SK-N-SH (cell line): ENCODE measurements around the gene RNF149. TPM values are rescaled to one million over a fixed set of nuclear protein-coding genes. Genes with fewer than 3 reads are reported as not detected.
"Not testable (repeated sequence)": the region's sequence is repeated elsewhere in the genome, so short reads cannot be mapped to it uniquely, and the experiment has no call there.

ENCODE experiments used
- CTCF ChIA-PET: fragments of 300-600, 350-600 bp; formaldehyde crosslinking; extraction: SDS; loops from one replicate; lab custom pipeline; 2021; lab: Yijun Ruan, JAX
- POLR2A ChIA-PET: fragments of 350-600 bp; sonication (Branson Sonifier 250); formaldehyde crosslinking; extraction: SDS; loops from one replicate; lab custom pipeline; 2020; ENCODE audit warnings: antibody characterized with exemption, inconsistent platforms; lab: Yijun Ruan, JAX
- DNase-seq: peaks from one replicate; pipeline ENCODE4 v3.0.0; 2012
- H2AFZ ChIP-seq: fragments of 200-600 bp; sonication (generic); 2 replicates; pipeline ENCODE4 v1.8.1; 2016; ENCODE audit warnings: antibody characterized with exemption, mild to moderate bottlenecking, low read depth
- H3F3A ChIP-seq: fragments of 200-600 bp; sonication (generic); replicated peaks from 2 replicates; pipeline ENCODE3; 2016; ENCODE audit warnings: antibody characterized with exemption, mild to moderate bottlenecking; ENCODE audit not compliant: insufficient read depth
- H3K27ac ChIP-seq, 2 experiments: fragments of 200-500 bp in 1 of 2; fragments of 200-600 bp in 1 of 2; sonication (Bioruptor generic) in 1 of 2; sonication (generic), shearing (Covaris generic) in 1 of 2; 2 replicates each; pipeline versions ENCODE4 v1.5.1 to v1.6.1; 2014 to 2016; ENCODE audit warnings: low read depth in 2 of 2, inconsistent platforms in 1 of 2, low read length in 1 of 2, mild to moderate bottlenecking in 1 of 2, mixed read lengths in 1 of 2
- H3K27me3 ChIP-seq: fragments of 200-600 bp; sonication (generic), shearing (Covaris generic); 2 replicates; pipeline ENCODE4 v1.6.1; 2016; ENCODE audit warnings: mixed run types; ENCODE audit not compliant: insufficient read depth
- H3K36me3 ChIP-seq, 2 experiments: fragments of 200-500 bp in 1 of 2; fragments of 200-600 bp in 1 of 2; sonication (Bioruptor generic) in 1 of 2; sonication (generic) in 1 of 2; replicated peaks in 1 of 2; 2 replicates each; pipeline versions ENCODE3 to v1.5.1; 2014 to 2016; ENCODE audit warnings: low read length in 1 of 2, mild to moderate bottlenecking in 1 of 2; ENCODE audit not compliant: insufficient read depth in 2 of 2, control insufficient read depth in 1 of 2
- H3K4me1 ChIP-seq, 2 experiments: fragments of 200-500 bp in 1 of 2; fragments of 200-600 bp in 1 of 2; sonication (Bioruptor generic) in 1 of 2; sonication (generic), shearing (Covaris generic) in 1 of 2; 2 replicates each; pipeline versions ENCODE4 v1.5.1 to v1.6.1; 2014 to 2016; ENCODE audit warnings: low read depth in 1 of 2, low read length in 1 of 2, mixed run types in 1 of 2; ENCODE audit not compliant: insufficient read depth in 2 of 2, control insufficient read depth in 1 of 2
- H3K4me2 ChIP-seq: fragments of 200-600 bp; sonication (generic), shearing (Covaris generic); 2 replicates; pipeline ENCODE4 v1.6.1; 2017; ENCODE audit warnings: mixed run types
- H3K4me3 ChIP-seq, 2 experiments: fragments of 200-500 bp in 1 of 2; fragments of 200-600 bp in 1 of 2; sonication (Bioruptor generic) in 1 of 2; sonication (generic), shearing (Covaris generic) in 1 of 2; 2 replicates each; pipeline versions ENCODE4 v1.5.1 to v1.8.1; 2014 to 2016; ENCODE audit warnings: low read depth in 2 of 2, inconsistent platforms in 1 of 2, low read length in 1 of 2, mild to moderate bottlenecking in 1 of 2, mixed read lengths in 1 of 2, moderate library complexity in 1 of 2
- H3K79me2 ChIP-seq: fragments of 200-600 bp; sonication (generic); 2 replicates; pipeline ENCODE4 v1.8.1; 2017; ENCODE audit warnings: mild to moderate bottlenecking; ENCODE audit not compliant: insufficient read depth
- H3K9ac ChIP-seq: fragments of 200-600 bp; sonication (generic); 2 replicates; pipeline ENCODE4 v1.6.1; 2017; ENCODE audit warnings: mixed run types
- H3K9me2 ChIP-seq: fragments of 200-600 bp; sonication (generic); 2 replicates; pipeline ENCODE4 v1.6.1; 2017; ENCODE audit warnings: mixed run types
- H3K9me3 ChIP-seq: fragments of 200-600 bp; sonication (generic); 2 replicates; pipeline ENCODE4 v1.6.1; 2017; ENCODE audit warnings: mixed run types, mild to moderate bottlenecking, moderate library complexity
- H4K20me1 ChIP-seq: fragments of 200-600 bp; sonication (generic); 2 replicates; pipeline ENCODE4 v1.6.1; 2017; ENCODE audit warnings: mild to moderate bottlenecking, mixed run types; ENCODE audit not compliant: insufficient read depth
- FOXJ3 ChIP-seq: sonication (generic); formaldehyde crosslinking; IDR thresholded peaks from 2 replicates; pipeline ENCODE4 v1.5.1; 2020; ENCODE audit warnings: mild to moderate bottlenecking, missing genetic modification reagents
- GABPA ChIP-seq: IDR thresholded peaks from 2 replicates; pipeline ENCODE4 v1.4.0; 2012; ENCODE audit warnings: low read depth, mild to moderate bottlenecking
- NFIC ChIP-seq: IDR thresholded peaks from 2 replicates; pipeline ENCODE4 v1.4.0; 2012; ENCODE audit warnings: borderline replicate concordance
- NRF1 ChIP-seq: IDR thresholded peaks from 2 replicates; pipeline ENCODE4 v1.6.1; 2012; ENCODE audit warnings: low read depth, mild to moderate bottlenecking, low read length
- POLR2AphosphoS5 ChIP-seq: IDR thresholded peaks from 2 replicates; pipeline ENCODE4 v1.6.1; 2012; ENCODE audit warnings: low read depth, low read length
- RAD21 ChIP-seq: IDR thresholded peaks from 2 replicates; pipeline ENCODE4 v1.6.1; 2012; ENCODE audit warnings: mild to moderate bottlenecking, low read length
- SMC3 ChIP-seq: IDR thresholded peaks from 2 replicates; pipeline ENCODE4 v1.6.1; 2012; ENCODE audit warnings: low read depth, low read length, improper control_type of control experiment
- TCF12 ChIP-seq: IDR thresholded peaks from 2 replicates; pipeline ENCODE4 v1.4.0; 2012
- YY1 ChIP-seq: IDR thresholded peaks from 2 replicates; pipeline ENCODE4 v1.4.0; 2012; ENCODE audit warnings: low read depth, mild to moderate bottlenecking
- WGBS: methylation state at CpG from one replicate; pipeline ENCODE4 v1.1.6; 2017; ENCODE audit warnings: low lambda C conversion rate; 5-methylcytosine and 5-hydroxymethylcytosine counted together
- polyA plus RNA-seq, 3 experiments: library from polyadenylated mRNA; depleted of rRNA; stranded (reverse); fragments of >200 nt; gene quantifications; 2 replicates each; pipeline ENCODE4 v1.2.3, GENCODE V29; 2012
- TF ChIP-seq, protein P1 (sequence below): fragments of 200-600 bp; sonication (generic); IDR thresholded peaks from 2 replicates; pipeline ENCODE4 v1.6.1; 2017; ENCODE audit warnings: antibody characterized with exemption, mild to moderate bottlenecking, moderate library complexity
- TF ChIP-seq, protein P2 (sequence below): IDR thresholded peaks from 2 replicates; pipeline ENCODE4 v1.4.0; 2012; ENCODE audit warnings: low read depth, borderline replicate concordance

RNF149 gene
- polyA plus RNA-seq, 1 of the 3 experiments (the other 2 are of a cell fraction), result 15.3 TPM

DNA sequence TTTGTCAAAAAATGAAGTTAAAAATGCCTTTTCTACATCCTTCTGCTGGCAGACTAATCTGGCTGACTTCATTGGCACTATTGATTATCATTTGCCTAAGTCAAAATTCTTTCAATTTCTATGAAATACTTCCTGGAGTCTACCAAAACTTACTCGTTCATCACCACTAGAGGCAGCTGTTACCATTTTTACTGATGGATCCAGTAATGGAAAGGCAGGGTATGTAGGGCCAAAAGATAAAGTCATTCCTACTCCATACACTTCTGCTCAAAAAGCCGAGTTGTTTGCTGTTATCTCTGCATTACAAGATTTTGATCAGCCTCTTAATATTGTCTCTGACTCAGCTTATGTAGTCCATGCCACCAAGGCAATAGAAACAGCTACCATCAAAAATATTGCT, 67.8 kb downstream of the RNF149 start:
- peak overlapping the region; percentile 58; the same call in 1 of the 2 replicates for H2AFZ ChIP-seq

DNA sequence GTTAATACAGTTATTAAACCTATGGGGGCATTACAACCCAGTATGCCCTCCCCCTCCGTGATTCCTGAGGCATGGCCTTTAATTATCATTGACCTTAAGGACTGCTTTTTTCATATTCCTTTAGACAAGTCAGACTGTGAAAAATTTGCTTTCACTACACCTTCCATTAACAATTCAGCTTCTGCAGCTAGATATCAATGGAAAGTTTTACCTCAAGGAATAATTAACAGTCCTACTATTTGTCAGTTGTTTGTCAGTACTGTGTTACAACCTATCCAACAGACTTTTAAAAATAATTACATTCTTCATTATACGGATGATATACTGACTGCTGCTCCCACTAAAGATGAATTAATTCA, 68.8 kb downstream of the RNF149 start:
- not testable (repeated sequence) for DNase-seq
- CTCF ChIA-PET, result interaction anchor here (0.6 to 2.9 kb wide), 4 partner anchors 9 to 421 kb away, joined by 3 to 25 read pairs (median 4); partner anchors contain the start of gene CNOT11

More for the DNA sequence above, 67.8 kb downstream of the RNF149 start:
- H3K36me3 ChIP-seq, H3K79me2 ChIP-seq, DNase-seq, H3K4me2 ChIP-seq, H3K4me1 ChIP-seq, H3K9me2 ChIP-seq, POLR2A ChIA-PET, H4K20me1 ChIP-seq, H3K9ac ChIP-seq, H3K4me3 ChIP-seq, H3K27ac ChIP-seq, H3K9me3 ChIP-seq, H3F3A ChIP-seq, H3K27me3 ChIP-seq: not testable (repeated sequence)
- peak; percentile 24 for TF ChIP-seq SMC3
- TF ChIP-seq, protein P1, sequence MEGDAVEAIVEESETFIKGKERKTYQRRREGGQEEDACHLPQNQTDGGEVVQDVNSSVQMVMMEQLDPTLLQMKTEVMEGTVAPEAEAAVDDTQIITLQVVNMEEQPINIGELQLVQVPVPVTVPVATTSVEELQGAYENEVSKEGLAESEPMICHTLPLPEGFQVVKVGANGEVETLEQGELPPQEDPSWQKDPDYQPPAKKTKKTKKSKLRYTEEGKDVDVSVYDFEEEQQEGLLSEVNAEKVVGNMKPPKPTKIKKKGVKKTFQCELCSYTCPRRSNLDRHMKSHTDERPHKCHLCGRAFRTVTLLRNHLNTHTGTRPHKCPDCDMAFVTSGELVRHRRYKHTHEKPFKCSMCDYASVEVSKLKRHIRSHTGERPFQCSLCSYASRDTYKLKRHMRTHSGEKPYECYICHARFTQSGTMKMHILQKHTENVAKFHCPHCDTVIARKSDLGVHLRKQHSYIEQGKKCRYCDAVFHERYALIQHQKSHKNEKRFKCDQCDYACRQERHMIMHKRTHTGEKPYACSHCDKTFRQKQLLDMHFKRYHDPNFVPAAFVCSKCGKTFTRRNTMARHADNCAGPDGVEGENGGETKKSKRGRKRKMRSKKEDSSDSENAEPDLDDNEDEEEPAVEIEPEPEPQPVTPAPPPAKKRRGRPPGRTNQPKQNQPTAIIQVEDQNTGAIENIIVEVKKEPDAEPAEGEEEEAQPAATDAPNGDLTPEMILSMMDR, result peak; percentile 60
- peak; percentile 56 for TF ChIP-seq RAD21
- CTCF ChIA-PET, result interaction anchor here (1.3 to 2.9 kb wide), 3 partner anchors 9 to 167 kb away, joined by 4 to 25 read pairs (median 4); partner anchors contain the start of gene CNOT11
- WGBS, result 0% methylated on average over 2 of the region's 2 CpGs

DNA sequence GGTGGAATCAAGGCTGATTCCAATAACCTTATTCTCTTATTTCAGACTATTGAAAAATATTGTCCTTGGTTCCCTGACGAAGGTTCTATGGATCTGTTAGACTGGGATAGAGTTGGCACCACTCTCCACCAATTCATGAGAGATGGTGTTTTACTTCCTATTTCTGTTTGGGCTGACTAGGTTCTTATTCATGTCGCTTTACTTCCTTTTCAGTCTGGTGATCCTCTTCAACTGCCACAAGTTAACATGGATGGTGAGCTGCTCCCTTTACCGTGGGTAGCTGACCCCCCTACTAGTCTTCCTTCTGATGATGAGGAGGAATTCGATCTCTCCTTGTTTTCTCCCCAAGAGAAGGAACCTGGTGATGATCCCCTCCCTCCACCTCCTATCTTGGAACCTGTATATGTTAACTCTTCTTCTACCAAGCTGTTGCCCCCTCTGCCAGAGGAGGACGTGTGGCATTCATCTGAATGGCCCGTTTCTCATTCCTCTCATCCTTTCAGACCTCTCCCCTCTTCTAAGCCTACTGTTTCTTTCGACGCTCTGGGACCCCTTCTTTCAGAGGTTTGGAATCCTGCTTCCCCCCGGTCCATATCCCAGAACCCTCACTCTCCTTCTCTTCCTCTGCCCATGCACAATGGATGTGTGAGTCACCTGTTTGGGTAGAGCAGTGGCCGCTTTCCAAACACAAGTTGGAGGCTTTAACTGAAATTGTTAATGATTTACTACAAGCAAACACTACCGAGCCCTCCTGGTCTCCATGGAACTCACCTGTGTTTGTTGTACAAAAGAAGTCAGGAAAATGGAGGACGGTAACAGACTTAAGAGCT, 69.4 kb downstream of the RNF149 start:
- H3K27ac ChIP-seq, result no peak overlapping the region
- H2AFZ ChIP-seq, result no peak overlapping the region
- H3K9ac ChIP-seq, result no peak overlapping the region
- H3K36me3 ChIP-seq, result no peaks in the 10 kb centered on the region
- no peaks in the 10 kb centered on the region for H3K27me3 ChIP-seq
- ChIA-PET POLR2A (no interaction called here), CTCF (interaction anchor here (0.6 to 2.9 kb wide), 2 partner anchors 11 to 420 kb away, joined by 3 to 25 read pairs; partner anchors contain the start of gene CNOT11)
- WGBS, result 69% methylated on average over 12 of the region's 12 CpGs
- no peak for DNase-seq
- no peak overlapping the region for H3K4me3 ChIP-seq
- no peaks in the 10 kb centered on the region for H3K9me3 ChIP-seq
- no peaks in the 10 kb centered on the region for H3K79me2 ChIP-seq
- TF ChIP-seq NRF1, result no peak
- TF ChIP-seq, protein P2, sequence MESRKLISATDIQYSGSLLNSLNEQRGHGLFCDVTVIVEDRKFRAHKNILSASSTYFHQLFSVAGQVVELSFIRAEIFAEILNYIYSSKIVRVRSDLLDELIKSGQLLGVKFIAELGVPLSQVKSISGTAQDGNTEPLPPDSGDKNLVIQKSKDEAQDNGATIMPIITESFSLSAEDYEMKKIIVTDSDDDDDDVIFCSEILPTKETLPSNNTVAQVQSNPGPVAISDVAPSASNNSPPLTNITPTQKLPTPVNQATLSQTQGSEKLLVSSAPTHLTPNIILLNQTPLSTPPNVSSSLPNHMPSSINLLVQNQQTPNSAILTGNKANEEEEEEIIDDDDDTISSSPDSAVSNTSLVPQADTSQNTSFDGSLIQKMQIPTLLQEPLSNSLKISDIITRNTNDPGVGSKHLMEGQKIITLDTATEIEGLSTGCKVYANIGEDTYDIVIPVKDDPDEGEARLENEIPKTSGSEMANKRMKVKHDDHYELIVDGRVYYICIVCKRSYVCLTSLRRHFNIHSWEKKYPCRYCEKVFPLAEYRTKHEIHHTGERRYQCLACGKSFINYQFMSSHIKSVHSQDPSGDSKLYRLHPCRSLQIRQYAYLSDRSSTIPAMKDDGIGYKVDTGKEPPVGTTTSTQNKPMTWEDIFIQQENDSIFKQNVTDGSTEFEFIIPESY, result no peak
- TF ChIP-seq TCF12, result no peak
- no peak for TF ChIP-seq GABPA
- TF ChIP-seq NFIC, result no peak
- no peak for TF ChIP-seq POLR2AphosphoS5
- TF ChIP-seq FOXJ3 (CRISPR knock-in tag), result no peak
- TF ChIP-seq YY1, result no peak
- TF ChIP-seq, protein P1, result no peak
- H3K4me1 ChIP-seq, result no peaks in the 10 kb centered on the region
- H3K4me2 ChIP-seq, result no peak overlapping the region
- H3F3A ChIP-seq, result no peaks in the 10 kb centered on the region
- H4K20me1 ChIP-seq, result no peaks in the 10 kb centered on the region
- no peaks in the 10 kb centered on the region for H3K9me2 ChIP-seq

More for the DNA sequence above, 68.8 kb downstream of the RNF149 start:
- H3K4me1 ChIP-seq, POLR2A ChIA-PET, H4K20me1 ChIP-seq, H3K27me3 ChIP-seq, H3K9me2 ChIP-seq, H2AFZ ChIP-seq, H3K36me3 ChIP-seq, H3K27ac ChIP-seq, H3K9ac ChIP-seq, H3F3A ChIP-seq, H3K4me3 ChIP-seq, H3K9me3 ChIP-seq, H3K4me2 ChIP-seq, H3K79me2 ChIP-seq: not testable (repeated sequence)
- WGBS, result 58% methylated on average over 2 of the region's 2 CpGs
